HG03135 (cell line): ENCODE results near the gene CAPRIN1.
A peak's percentile ranks its signal among the peaks of the same experiment; 100 is the strongest.
"Not testable (repeated sequence)": the region's sequence is repeated elsewhere in the genome, so short reads cannot be mapped to it uniquely, and the experiment has no call there.

ENCODE experiments used
- ATAC-seq: cut with Tn5 transposase; IDR thresholded peaks from one replicate; pipeline ENCODE4 v1.9.1; 2021; ENCODE audit warnings: mild to moderate bottlenecking, moderate library complexity; ENCODE audit not compliant: unreplicated experiment

Gene CAPRIN1

GRCh38 chr11:34050581-34051348 is 766 bp upstream of the CAPRIN1 start:
- ATAC-seq, result no peak

DNA sequence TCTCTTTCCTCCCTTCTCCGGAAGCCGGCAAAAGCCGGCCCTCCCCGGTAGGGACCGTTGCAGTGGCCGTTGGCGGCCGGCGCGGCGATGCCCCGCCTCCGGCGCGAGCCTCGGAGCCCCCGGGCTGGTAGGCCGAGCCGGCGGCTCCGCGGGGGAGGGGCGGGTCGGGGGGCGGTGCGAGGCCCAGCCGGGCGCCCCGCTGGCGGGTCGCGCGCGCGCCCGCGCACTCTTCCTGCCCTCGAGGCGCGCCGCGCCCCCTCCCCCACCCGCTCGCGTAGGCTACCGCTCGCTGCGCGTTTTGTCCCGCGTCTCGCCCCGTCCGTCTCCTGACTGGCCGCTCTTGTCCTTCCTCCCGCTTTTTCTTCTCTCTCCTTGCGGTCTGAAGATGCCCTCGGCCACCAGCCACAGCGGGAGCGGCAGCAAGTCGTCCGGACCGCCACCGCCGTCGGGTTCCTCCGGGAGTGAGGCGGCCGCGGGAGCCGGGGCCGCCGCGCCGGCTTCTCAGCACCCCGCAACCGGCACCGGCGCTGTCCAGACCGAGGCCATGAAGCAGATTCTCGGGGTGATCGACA is 591 bp downstream of the CAPRIN1 start:
- peak; percentile 52 for ATAC-seq

DNA sequence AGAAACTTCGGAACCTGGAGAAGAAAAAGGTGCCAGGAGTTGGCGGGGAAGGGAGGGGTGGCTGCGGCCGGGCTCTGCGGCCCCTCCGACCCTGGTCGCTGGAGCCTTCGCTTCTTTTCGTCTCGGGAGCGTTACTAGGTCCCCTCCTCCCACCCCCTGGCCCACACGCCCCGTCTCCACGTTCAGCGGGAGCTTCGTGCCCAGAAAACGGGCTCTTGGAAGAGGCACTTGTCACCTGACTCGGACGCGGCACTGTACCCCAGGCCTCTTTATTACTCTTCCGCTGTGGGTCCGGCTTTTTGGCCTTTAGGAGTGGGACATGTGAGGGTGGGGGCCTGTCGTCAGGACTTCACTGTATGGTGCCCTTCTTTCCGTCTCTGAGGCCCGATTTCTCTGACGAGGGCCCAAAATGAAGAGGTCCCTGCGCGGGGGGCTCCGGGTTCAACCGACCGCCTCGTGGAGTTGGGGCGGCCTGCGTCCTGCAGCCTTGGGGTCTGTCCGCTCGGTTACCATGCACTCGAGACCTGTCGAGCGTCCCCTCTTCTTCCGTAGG is 1.2 kb downstream of the CAPRIN1 start:
- peak; percentile 2 for ATAC-seq

GRCh38 chr11:34053161-34053686 is 1.7 kb downstream of the CAPRIN1 start:
- peak; percentile 34 for ATAC-seq

GRCh38 chr11:34054351-34054750 is 2.8 kb downstream of the CAPRIN1 start:
- not testable (repeated sequence) for ATAC-seq

GRCh38 chr11:34055218-34056000 is 3.9 kb downstream of the CAPRIN1 start:
- no peak for ATAC-seq

DNA sequence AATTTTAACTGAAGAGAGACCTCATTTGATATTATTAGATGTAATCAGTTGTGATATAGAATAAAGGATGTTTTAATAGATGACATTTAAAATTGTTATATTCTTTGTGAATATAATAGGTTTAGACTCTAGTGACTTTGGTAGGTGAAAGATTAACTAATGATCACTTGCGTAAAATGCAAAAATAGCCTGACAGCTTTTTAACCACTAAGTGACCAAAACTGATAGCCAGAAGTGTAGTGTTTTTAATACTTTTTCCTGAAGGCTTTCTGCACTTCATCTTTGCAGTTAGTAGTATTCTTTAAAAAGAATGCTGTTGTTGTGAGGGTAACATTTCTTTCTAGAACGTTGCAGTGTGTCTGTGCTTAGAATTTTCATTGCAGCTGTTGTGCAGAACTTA is 5.1 kb downstream of the CAPRIN1 start:
- ATAC-seq, result no peak

GRCh38 chr11:34063061-34063795 is 11.7 kb downstream of the CAPRIN1 start:
- ATAC-seq, result no peak

DNA sequence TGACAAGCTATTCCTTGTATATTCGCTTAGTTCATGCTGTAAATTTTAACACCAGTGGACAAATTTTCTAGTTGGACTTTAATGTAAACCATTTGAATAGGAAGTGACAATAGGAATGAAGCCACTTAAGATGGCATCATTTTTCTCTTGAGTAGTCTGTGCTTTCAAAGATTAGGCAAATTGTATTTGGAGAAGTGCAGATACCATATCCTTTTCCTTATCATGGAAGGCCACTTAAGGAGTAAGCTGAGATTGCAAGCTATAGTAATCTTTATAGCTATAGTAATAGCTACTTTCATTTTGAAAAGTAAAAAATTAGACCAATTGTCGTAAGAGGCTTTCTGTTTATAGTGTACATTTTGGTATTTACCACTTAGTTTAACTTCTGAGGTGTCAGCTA is 12.8 kb downstream of the CAPRIN1 start:
- no peak for ATAC-seq

DNA sequence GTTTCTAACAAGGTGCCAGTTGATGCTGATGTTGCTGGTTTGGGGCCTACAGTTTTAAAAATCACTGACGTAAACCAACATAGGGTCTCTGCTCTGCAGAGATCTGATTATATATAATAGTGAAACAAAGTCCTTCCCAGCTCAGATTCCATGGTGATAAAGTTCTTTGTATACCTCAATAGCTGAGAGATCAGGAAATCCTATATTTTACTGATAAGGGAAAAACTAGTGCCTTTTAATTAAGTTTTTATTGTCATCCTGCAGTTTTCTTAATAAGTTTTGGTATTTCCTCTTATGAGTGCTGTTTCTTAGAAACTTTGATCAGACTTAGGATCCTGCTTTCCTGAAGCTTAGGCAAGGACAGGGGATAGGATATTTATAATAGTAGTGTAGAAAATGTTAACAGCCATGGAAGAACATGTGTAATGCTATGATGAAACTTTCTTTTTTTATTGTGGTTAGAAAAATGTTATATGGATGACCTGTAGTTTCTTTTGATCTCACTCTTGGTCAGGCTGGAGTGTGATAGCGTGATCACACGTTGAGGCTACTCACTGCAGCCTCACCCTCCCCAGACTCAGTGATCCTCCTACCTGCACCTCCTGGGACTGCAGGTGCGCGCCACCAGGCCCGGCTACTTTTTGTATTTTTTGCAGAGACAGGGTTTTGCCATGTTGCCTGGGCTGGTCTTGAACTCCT is 14.1 kb downstream of the CAPRIN1 start:
- no peak for ATAC-seq

DNA sequence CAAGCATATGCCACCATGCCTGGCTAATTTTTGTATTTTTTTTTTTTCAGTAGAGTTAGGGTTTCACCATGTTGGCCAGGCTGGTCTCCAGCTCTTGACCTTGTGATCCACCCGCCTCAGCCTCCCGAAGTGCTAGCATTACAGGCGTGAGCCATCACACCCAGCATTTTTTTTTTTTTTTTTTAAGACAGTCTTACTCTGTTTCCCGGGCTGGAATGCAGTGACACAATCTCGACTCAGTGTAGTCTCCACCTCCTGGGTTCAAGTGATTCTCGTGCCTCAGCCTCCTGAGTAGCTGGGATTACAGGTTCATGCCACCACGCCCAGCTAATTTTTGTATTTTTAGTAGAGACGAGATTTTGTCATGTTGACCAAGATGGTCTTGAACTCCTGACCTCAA is 15.2 kb downstream of the CAPRIN1 start:
- not testable (repeated sequence) for ATAC-seq

GRCh38 chr11:34067383-34068065 is 16.0 kb downstream of the CAPRIN1 start:
- no peak for ATAC-seq

GRCh38 chr11:34068111-34068510 is 16.6 kb downstream of the CAPRIN1 start:
- ATAC-seq, result no peak

GRCh38 chr11:34071306-34071705 is 19.8 kb downstream of the CAPRIN1 start:
- ATAC-seq, result not testable (repeated sequence)

DNA sequence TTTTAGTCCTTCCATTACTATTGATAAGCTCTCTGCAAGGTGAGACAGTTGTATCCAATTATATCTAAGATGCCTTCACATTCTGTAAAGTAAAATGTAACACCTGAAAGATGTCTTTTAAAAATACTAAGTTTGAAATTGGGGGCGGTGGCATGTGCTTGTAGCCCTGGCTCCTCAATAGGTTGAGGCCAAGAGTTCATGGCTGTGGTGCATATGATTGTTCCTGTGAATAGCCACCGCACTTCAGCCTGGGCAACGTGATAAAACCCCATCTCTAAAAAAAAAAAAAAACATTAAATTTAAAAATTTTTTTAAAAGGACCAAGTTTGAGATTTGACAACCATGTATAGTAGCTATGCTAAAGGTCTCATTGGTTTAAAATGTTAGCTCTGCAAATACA is 20.5 kb downstream of the CAPRIN1 start:
- ATAC-seq, result no peak

GRCh38 chr11:34072832-34073231 is 21.3 kb downstream of the CAPRIN1 start:
- no peak for ATAC-seq

GRCh38 chr11:34074391-34074790 is 22.9 kb downstream of the CAPRIN1 start:
- no peak for ATAC-seq

- no peak for ATAC-seq
Observed at GRCh38 chr11:34075178-34075820, 23.8 kb downstream of the CAPRIN1 start.

GRCh38 chr11:34080609-34081008 is 29.1 kb downstream of the CAPRIN1 start:
- no peak for ATAC-seq
